Activated CD8-positive, alpha-beta memory T cell treated with anti-CD3 and anti-CD28 coated beads, Interleukin-2, amount 50 U/mL, for 1 hour (primary cell): ENCODE data around the gene NEK9.
"Not testable (repeated sequence)": the region's sequence is repeated elsewhere in the genome, so short reads cannot be mapped to it uniquely, and the experiment has no call there.

ENCODE experiments used
- DNase-seq: peaks from one replicate; pipeline ENCODE4 v3.0.0-alpha.2; 2020; ENCODE audit errors: extremely low read depth

The NEK9 gene

GRCh38 chr14:75126679-75127473, at the start of gene NEK9:
Gene NEK9, minus strand, starts transcription at chr14:75127048. Its CDS starts 127 bp downstream, at chr14:75126921.
- peak; percentile 65 for DNase-seq

GRCh38 chr14:75176142-75176820, 49.4 kb upstream of the NEK9 start, which contains the start of gene TMED10:
Gene TMED10, minus strand, starts transcription at chr14:75176612. Its CDS starts 33 bp downstream, at chr14:75176579.
- DNase-seq = peak; percentile 86

- DNase-seq = no peak
Measured at GRCh38 chr14:75175677-75176141, 48.9 kb upstream of the NEK9 start.

GRCh38 chr14:75174066-75174465, 47.2 kb upstream of the NEK9 start:
- DNase-seq = no peak

- no peak for DNase-seq
Measured at GRCh38 chr14:75170772-75171171, 43.9 kb upstream of the NEK9 start.

DNA sequence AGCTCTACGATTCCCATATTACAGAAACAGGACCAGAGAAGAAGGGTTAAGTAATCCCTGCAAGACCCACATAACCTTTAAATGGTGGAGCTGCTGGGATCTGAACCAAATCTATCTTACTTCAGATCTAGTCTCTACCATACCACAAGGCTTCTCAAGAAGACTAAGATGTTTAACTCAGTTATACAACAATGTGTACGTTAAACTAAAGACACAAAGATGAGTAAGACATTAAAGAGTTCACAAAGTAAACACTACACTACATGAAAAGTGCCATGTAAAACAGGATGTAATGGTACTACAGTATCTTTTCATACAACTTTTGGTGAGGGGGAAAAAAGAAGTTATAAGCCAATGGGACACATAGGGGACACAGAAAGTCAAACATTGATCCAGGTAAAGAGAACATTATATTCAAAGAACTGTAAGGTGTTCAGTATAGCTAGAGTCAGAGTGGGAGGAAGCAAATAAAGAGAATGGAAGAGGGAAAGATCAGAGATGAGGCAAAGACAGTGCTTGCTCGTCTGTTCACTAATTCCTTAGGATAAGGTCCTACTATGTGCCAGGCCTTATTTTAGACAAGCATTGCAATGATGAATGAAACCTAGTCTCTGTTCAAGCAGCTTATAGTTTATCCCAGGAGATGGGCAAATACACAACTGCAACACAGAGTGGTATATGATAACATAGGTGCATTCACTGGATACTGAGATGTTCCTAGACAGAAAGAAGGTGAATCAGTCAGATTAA, 41.9 kb upstream of the NEK9 start:
- DNase-seq = no peak

GRCh38 chr14:75167325-75167724, 40.5 kb upstream of the NEK9 start:
- no peak for DNase-seq

- DNase-seq = no peak
Measured at GRCh38 chr14:75165586-75166391, 38.9 kb upstream of the NEK9 start.

GRCh38 chr14:75164809-75165208, 38.0 kb upstream of the NEK9 start:
- no peak for DNase-seq

- no peak for DNase-seq
Measured at GRCh38 chr14:75163677-75164076, 36.8 kb upstream of the NEK9 start.

GRCh38 chr14:75162631-75163030, 35.8 kb upstream of the NEK9 start:
- no peak for DNase-seq

DNA sequence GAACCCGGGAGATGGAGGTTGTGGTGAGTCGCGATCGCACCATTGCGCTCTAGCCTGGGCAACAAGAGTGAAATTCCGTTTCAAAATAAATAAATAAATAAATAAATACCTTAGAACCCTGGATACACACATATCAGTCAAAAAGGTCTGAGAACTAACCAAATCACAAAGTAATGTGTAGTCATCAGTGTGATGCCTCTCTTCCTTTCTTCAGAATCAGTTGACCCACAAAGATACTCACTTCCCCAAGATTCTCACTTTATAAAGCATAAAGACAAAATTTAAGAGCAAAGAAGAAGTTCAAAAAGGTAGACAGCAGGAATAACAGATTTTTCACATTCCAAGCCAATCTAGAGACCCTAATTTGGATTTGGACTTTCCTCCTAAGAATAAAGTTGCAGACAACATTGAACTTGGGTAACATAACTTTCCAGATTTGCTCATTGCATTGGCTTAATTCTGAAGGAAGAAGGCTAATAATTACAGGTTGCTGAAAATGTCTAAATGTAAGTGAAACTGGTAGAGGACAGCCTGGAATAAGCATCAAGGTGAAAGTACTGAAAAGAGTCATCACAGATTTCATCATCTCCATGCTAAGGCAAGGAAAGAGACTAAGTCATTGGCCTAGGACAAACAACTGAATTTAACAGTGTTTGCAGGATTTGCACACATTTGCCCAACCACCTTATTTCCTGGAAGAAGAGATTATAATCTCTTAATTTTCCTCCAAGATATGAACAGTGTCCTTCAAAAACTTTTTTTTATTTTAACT, 32.2 kb upstream of the NEK9 start:
- DNase-seq = no peak

GRCh38 chr14:75156901-75157300, 30.1 kb upstream of the NEK9 start:
- no peak for DNase-seq

DNA sequence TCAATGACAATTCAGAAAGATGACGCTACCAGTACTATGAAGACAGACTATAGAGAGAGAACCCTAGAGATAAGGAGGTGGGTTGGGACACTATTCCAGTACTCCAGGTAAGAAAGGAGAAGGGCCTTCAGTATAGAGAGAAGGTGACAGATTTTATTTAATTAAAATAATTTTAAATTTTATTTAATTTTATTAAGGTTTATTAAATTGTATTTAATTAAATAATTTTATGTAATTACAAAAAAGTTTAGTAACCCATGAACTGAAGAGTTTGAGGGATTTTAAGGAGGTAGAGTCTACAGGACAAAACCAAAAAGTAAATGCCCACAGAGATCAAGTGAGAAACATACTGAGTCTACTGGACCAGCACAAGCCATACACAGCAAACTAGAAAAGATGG, 29.3 kb upstream of the NEK9 start:
- no peak for DNase-seq

DNA sequence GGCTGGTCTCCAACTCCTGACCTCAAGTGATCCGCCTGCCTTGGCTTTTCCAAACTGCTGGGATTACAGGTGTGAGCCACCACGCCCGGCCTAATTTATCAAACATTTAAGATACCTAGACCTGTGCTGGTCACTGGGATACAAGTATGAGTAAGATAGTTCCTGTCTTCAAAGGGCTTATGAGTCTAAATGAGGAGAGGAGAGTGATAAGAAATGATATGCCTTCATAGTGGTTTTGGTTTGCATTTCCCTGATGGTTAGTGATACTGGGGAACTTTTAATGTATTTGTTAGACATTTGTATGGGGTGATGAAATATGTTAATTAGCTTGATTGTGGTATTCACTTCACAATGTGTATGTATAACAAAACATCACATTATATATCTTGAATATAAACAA, 28.3 kb upstream of the NEK9 start:
- DNase-seq = no peak

GRCh38 chr14:75153295-75153694, 26.4 kb upstream of the NEK9 start:
- DNase-seq = no peak

GRCh38 chr14:75151851-75152250, 25.0 kb upstream of the NEK9 start:
- DNase-seq = no peak

DNA sequence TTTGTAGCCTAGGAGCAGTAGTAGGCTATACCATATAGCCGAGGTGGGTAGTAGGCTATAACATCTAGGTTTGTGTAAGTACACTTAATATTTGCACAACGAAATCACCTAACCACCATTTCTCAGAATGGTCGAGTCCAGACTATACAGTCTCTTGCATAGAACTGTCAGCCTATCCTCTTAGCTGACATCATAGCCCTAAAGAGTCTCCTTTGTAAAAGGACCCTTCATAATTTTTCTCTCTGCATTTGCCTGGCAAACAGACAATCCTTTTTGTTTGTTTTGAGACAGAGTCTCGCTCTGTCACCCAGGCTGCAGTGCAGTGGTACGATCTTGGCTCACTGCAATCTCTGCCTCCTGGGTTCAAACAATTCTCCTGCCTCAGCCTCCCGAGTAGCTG, 23.8 kb upstream of the NEK9 start:
- DNase-seq = not testable (repeated sequence)

GRCh38 chr14:75150150-75150549, 23.3 kb upstream of the NEK9 start:
- no peak for DNase-seq

GRCh38 chr14:75147423-75148071, 20.7 kb upstream of the NEK9 start:
- no peak for DNase-seq
